KMS-11 (cell line): ENCODE results near the gene KIF16B.

Experiments
- H2AFZ ChIP-seq: fragments of 200-600 bp; sonication (generic); 2 replicates; pipeline ENCODE4 v1.6.1; 2016; ENCODE audit warnings: antibody characterized with exemption, mixed run types, low read depth
- H3K27ac ChIP-seq: fragments of 200-600 bp; sonication (generic); 2 replicates; pipeline ENCODE4 v1.6.1; 2016; ENCODE audit warnings: mild to moderate bottlenecking, mixed run types
- H3K27me3 ChIP-seq: fragments of 200-600 bp; sonication (generic); 2 replicates; pipeline ENCODE4 v1.6.1; 2017; ENCODE audit warnings: mild to moderate bottlenecking, low read depth, mixed run types, moderate library complexity; ENCODE audit not compliant: insufficient read depth
- H3K36me3 ChIP-seq: fragments of 200-600 bp; sonication (generic); 2 replicates; pipeline ENCODE4 v1.6.1; 2017; ENCODE audit warnings: mild to moderate bottlenecking, mixed run types; ENCODE audit not compliant: insufficient read depth
- H3K4me1 ChIP-seq: fragments of 200-600 bp; sonication (generic); 2 replicates; pipeline ENCODE4 v1.6.1; 2016; ENCODE audit warnings: mild to moderate bottlenecking, low read depth, mixed run types; ENCODE audit not compliant: poor library complexity, severe bottlenecking
- H3K4me2 ChIP-seq: fragments of 200-600 bp; sonication (generic); 2 replicates; pipeline ENCODE4 v1.7.0; 2016; ENCODE audit warnings: mild to moderate bottlenecking, mixed run types
- H3K4me3 ChIP-seq: fragments of 200-600 bp; sonication (generic); IDR thresholded peaks from 2 replicates; pipeline ENCODE4 v1.6.1; 2017; ENCODE audit warnings: low read depth, low read length, mixed read lengths; ENCODE audit not compliant: insufficient read depth
- H3K79me2 ChIP-seq: fragments of 200-600 bp; sonication (generic); 2 replicates; pipeline ENCODE4 v1.6.1; 2016; ENCODE audit warnings: low read depth, mixed run types; ENCODE audit not compliant: insufficient read depth
- H3K9ac ChIP-seq: fragments of 200-600 bp; sonication (generic); 2 replicates; pipeline ENCODE4 v1.6.1; 2016; ENCODE audit warnings: mild to moderate bottlenecking, mixed run types
- H4K20me1 ChIP-seq: fragments of 200-600 bp; sonication (generic); 2 replicates; pipeline ENCODE4 v1.6.1; 2016; ENCODE audit warnings: mild to moderate bottlenecking, mixed run types; ENCODE audit not compliant: insufficient read depth
- CTCF ChIP-seq: fragments of 200-600 bp; sonication (generic); conservative IDR thresholded peaks from 2 replicates; pipeline ENCODE4 v1.6.1; 2017; ENCODE audit warnings: low read depth, mild to moderate bottlenecking, antibody characterized with exemption, low read length, moderate library complexity, mixed read lengths

KIF16B gene

GRCh38 chr20:16563066-16563806 is 10.0 kb downstream of the KIF16B start:
- H2AFZ ChIP-seq = no peak overlapping the region
- H3K4me2 ChIP-seq = no peak overlapping the region
- no peaks in the 10 kb centered on the region for H4K20me1 ChIP-seq
- H3K4me1 ChIP-seq = no peaks in the 10 kb centered on the region
- no peaks in the 10 kb centered on the region for H3K79me2 ChIP-seq
- H3K36me3 ChIP-seq = no peaks in the 10 kb centered on the region
- H3K27ac ChIP-seq = no peak overlapping the region
- TF ChIP-seq CTCF = no peak
- no peak overlapping the region for H3K4me3 ChIP-seq
- H3K27me3 ChIP-seq = no peaks in the 10 kb centered on the region
- no peak overlapping the region for H3K9ac ChIP-seq

DNA sequence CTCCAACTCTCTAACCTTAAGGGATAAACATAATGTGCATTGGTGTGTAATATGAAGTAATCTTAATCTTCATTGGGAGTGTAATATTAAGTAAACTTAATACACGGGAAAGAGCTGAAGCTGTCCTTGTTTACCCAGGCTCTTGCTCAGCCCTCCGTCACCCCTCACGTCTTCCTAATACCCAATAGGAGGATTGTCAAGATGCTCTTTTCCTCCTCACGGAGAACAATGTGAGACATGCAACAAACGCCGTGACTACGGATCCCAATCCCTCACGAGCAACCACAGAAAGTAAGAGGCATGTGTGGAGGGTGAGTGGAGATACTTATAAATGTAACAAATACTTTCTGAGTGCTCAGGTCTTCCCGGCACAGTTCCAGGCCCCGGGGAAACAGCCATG is 11.0 kb downstream of the KIF16B start:
- Histone ChIP-seq H3K36me3 (no peaks in the 10 kb centered on the region), H3K27ac (no peak overlapping the region), H3K4me3 (no peak overlapping the region), H3K27me3 (no peaks in the 10 kb centered on the region), H3K4me1 (no peaks in the 10 kb centered on the region), H3K9ac (no peak overlapping the region), H4K20me1 (no peaks in the 10 kb centered on the region), H3K4me2 (no peak overlapping the region), H2AFZ (no peak overlapping the region), H3K79me2 (no peaks in the 10 kb centered on the region)
- TF ChIP-seq CTCF = no peak

- Histone ChIP-seq H3K27ac (no peak overlapping the region), H2AFZ (no peak overlapping the region), H4K20me1 (no peaks in the 10 kb centered on the region), H3K9ac (no peak overlapping the region), H3K79me2 (no peaks in the 10 kb centered on the region), H3K27me3 (no peaks in the 10 kb centered on the region), H3K4me3 (no peak overlapping the region), H3K36me3 (no peaks in the 10 kb centered on the region), H3K4me1 (no peaks in the 10 kb centered on the region), H3K4me2 (no peak overlapping the region)
- TF ChIP-seq CTCF = no peak
Observed at GRCh38 chr20:16560661-16561060, 12.6 kb downstream of the KIF16B start.

DNA sequence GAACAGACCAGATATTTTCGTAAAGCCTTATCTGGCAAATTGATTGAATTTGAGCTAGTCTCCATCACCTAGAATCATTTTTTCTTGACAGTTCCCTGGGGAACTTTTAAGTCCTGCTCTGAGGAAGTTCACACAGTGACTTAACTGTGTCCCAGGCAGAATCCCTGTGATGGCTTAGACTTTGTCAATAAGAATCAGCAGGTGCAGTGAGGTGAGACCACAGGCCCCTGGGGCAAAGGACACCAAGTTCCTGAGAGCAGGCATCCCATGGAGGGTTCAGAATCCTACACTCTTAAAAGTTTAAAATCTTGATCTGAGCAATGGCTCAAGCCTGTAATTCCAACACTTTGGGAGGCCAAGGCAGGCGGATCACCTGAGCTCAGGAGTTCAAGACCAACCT is 13.0 kb downstream of the KIF16B start:
- no peak for TF ChIP-seq CTCF
- Histone ChIP-seq H3K4me2 (no peak overlapping the region), H3K4me3 (no peak overlapping the region), H3K27ac (no peak overlapping the region), H3K79me2 (no peaks in the 10 kb centered on the region), H3K36me3 (no peaks in the 10 kb centered on the region), H3K9ac (no peak overlapping the region), H3K27me3 (no peaks in the 10 kb centered on the region), H2AFZ (no peak overlapping the region), H3K4me1 (no peaks in the 10 kb centered on the region), H4K20me1 (no peaks in the 10 kb centered on the region)
